Measurements from ENCODE around the gene TMEM176A.

TMEM176A gene

DNA sequence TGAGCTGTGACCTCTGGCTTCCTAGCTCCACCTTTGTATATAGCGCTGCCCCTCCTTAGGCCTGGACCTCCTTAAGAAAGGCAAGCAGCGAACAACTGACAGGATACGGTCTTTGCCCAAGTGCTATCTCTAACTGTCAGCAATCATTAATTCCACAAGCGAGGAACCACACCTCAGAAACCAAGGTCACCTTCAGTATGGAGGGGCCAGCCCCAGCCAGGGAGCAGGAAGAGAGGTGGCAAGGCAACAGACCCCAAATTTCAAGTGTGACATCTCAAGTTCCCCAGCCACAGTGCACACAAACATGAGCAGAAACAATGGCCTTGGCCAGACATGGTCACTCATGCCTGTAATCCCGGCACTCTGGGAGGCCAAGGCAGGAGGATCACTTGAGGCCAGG lies 47.0 kb downstream of the TMEM176A start:
- no peak for FAIRE-seq

DNA sequence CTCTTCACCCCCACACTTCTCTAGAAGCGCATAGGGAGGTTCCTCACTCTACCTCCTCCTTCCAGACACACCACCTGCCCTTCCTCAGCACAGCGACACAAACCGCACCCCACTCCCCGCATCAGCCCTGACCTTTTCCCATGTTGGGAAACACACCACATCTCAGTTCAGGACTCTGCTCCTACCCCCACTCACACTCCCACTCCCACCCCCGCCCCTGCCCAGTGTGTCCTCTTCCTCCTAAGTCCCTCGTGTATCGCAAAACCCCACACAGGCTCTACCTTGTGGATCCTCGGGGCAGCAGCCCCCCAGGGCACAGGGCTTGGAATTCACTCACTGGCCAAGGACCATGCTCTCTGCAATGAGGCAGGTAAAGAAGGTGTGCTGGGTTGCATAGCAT lies 47.5 kb downstream of the TMEM176A start:
- FAIRE-seq (no peak), DNase-seq (ENCODE audit: low spot score) (no peak)

More for the DNA sequence above, 47.0 kb downstream of the TMEM176A start:
- no peak for DNase-seq (ENCODE audit: low spot score)

DNA sequence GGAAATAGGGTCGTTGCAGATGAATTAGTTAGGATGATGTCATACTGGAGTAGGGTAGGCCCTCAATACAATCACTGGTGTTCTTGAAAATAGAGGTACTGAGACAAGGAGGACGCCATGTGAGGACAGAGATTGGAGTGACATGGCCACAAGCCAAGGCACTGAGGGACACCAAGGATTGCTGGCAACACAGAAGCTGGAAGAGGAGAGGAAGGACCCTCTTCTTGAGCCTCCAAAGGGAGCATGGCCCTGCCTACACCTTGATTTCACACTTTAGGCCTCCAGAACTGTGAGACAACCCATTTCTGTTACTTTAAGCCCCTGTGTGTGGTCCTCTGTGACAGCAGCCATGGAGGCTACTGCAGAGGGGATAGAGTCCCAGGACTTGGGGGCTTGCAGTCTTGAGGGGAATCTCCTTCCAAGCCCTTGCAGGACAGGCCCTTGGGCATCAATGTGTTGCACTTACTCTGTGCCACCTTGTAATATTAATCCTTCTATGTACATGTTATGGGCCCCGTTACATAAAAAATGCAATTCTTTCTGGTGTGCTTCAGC lies 48.1 kb downstream of the TMEM176A start:
- no peak for DNase-seq (ENCODE audit: low spot score)
- FAIRE-seq: no peak

DNA sequence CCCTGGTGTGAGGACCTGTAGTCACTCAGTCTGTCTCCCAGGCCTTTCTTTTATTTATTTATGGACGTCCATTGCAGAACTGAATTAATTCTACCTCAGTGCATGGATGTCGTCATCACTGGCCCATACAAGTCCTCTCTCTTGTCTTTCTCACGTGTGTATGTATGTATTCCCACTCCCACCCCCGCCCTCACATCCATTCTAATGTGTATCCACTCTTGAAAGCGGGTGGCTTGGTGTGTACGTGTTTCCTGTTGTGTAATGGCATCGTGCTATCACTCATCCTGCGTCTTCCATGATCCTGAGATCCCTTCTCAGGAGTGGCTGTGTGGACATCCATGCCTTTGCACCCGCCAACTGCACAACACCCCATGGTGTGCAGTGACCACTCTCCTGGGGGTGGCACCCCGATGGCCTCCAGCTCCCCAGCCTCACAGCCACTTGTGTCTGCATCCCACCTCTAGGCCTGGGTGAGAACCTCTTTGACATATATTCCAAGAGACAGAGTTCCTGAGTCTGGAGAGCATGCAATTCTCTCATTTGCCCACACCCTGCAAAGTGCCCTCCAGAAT lies 48.7 kb downstream of the TMEM176A start:
- DNase-seq (ENCODE audit: low spot score) (no peak), FAIRE-seq (no peak)

DNA sequence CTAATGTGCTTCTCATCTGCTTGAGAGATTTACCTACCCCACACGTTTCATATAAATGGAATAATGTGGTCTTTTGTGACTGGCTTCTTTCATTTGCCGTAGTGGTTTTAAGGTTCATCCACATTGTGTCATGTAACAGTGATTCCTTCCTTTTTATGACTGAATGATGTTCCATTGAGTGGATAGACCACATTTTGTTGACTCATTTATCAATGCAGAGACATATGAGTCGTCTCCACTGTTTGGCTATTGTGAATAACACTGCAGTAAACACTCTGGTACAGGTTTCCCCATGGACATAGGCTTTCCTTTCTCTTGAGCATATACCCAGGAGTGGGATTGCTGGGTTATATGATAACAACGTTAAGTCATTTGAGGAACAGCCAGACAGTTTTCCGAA lies 49.7 kb downstream of the TMEM176A start:
- FAIRE-seq (no peak), DNase-seq (ENCODE audit: low spot score) (no peak)

DNA sequence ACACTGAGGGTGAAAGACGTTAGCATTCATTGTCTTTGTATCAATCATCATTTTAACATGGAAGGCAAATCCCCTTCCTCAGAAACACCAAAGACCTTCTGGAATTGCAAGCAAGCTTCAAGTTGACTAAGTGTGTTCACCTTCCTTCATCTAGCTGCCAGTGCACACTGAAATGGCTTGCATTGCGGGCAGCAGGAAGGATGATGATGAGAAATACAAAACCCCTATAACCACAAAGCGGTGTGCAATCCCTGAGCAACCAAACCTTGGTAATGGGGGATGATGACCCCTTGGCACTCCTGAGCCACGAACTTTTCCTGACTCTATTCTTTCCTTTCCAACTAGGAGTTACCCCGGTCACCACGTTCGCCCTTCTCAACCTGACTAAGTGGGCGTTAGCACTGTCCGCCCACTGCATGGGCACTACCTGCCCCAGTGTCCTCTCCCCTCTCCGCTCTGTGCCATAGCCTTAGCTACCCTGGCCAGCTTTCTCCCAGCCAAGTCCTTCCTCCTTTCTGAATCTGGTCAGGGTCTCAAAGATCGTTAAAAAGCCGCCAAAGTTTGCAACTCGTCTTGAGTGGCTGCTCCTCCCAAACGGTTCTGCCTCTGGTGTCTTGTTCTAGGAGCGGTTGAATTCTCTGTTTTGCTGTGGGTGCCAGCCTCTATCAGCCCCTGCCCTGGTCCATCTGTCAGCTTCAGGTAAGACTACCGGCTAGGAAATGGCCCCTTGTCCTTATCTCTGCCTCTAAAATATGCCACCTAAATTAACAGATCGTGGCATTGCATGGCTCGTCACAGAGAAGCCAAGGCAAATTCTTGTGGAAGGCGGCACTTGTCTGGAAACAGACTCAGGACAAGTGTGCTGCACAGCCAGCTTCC lies 51.2 kb downstream of the TMEM176A start:
- FAIRE-seq: no peak
- DNase-seq (ENCODE audit: low spot score): no peak

DNA sequence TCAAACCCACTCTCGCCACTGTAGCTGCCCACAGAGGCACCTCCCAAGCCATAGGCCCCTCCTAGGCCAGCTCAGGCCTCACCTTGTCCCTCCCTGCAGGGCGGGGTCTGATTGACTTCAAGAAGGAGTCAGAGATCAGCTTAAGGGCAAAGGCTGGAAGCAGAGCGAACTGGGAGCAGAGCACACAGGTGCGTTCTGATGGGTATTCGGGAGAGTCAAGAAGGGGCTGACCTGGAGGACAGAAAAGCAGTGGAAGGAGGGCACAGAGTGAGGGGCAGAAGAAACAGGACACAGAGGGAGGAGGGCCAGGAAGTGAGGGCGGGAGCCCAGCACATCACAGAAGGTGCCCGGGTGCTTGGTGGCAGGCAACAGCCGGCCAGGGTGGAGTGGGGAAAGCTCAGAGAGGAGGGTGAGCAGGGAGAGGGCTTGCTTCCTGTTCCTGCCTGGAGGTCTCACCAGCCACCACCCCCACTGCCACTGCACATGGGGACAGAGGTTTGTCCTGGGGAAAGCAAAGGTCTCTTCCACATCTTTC lies 51.9 kb downstream of the TMEM176A start, which contains the start of gene AOC1:
Gene AOC1, plus strand, starts transcription at position 147 of the 535 bp plus-strand sequence. CDS start 3,954 bp downstream, outside the sequence.
- FAIRE-seq (no peak), DNase-seq (ENCODE audit: low spot score) (no peak)

- DNase-seq (ENCODE audit: low spot score) (no peak), FAIRE-seq (no peak)
Measured at GRCh38 chr7:150854066-150855000, 53.8 kb downstream of the TMEM176A start.

All from urothelium cell line (cell line).